ENCODE data around the gene ZDHHC1.
A peak's percentile ranks its signal among the peaks of the same experiment; 100 is the strongest.

Gene ZDHHC1

DNA sequence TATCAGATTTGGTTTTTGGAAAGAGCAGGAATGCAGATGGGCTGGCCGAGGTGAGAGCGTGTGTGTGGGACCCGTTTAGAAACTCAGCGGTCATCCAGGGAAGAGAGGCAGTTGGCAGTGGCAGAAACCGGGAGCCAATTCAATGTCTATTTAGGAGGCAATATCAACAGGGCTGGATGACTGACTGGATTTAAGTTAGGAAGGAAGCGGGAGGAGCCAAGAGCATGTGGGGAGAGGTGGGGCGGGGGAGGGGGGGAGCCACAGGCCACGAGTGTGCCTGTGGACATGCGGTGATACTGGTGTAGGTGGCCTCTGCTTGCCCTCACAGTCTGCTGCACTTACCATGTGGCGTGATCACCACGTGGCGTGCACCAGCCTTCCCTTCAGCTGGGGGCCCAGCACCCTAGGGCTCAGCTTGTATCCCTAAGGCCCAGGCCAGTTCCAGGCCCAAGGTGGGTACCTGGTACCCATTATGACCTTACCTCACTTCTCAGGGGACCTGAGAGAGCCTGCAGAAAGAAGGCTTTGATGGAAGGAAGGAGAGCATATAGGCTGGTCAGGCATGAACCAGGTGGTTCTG lies 12.2 kb downstream of the ZDHHC1 start:
- TF ChIP-seq EZH2phosphoT487 (IDR thresholded peaks at IDR 0.05; ENCODE audit: low read depth): no peak
- Histone ChIP-seq H3K36me3 (replicated peaks; ENCODE audit: low read depth, low read length) (no peaks in the 10 kb centered on the region), H3K9me3 (ENCODE audit: insufficient read depth, low read length) (no peaks in the 10 kb centered on the region), H3K27ac (ENCODE audit: low read length) (no peak overlapping the region), H3K27me3 (ENCODE audit: low read depth, low read length) (no peaks in the 10 kb centered on the region), H3K4me1 (ENCODE audit: low read length) (peaks cover 24% of the 10 kb centered on the region), H3K79me2 (ENCODE audit: low read length) (no peaks in the 10 kb centered on the region), H3K4me3 (ENCODE audit: low read length) (no peak overlapping the region), H4K20me1 (ENCODE audit: insufficient read depth, low read length) (no peaks in the 10 kb centered on the region), H3K9ac (ENCODE audit: low read length) (no peak overlapping the region), H2AFZ (ENCODE audit: low read depth, low read length) (no peak overlapping the region), H3K4me2 (ENCODE audit: low read length) (no peak overlapping the region)

DNA sequence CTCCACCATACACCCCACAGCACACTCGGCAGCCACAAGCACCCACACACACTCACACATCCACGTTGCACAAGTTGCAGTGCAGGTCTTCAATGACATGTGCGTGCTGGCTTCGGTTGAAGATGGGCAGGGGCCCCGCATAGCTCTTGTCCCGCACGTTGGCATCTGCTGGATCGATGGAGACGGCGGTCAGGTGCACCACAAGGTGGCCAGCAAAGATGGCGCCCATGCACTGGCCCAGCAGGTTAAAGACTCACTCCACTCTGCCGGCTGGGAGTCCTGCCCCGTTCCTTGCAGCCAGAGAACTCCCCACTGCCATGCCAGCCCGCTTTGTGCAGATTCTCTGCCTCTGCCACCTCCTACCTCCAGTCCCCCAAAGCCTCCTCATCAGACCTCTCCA lies 15.4 kb downstream of the ZDHHC1 start:
- H2AFZ ChIP-seq (ENCODE audit: low read depth, low read length): no peak overlapping the region
- no peaks in the 10 kb centered on the region for H3K27me3 ChIP-seq (ENCODE audit: low read depth, low read length)
- H3K9me3 ChIP-seq (ENCODE audit: insufficient read depth, low read length): no peaks in the 10 kb centered on the region
- no peaks in the 10 kb centered on the region for H3K36me3 ChIP-seq (replicated peaks; ENCODE audit: low read depth, low read length)
- no peak overlapping the region for H3K4me2 ChIP-seq (ENCODE audit: low read length)
- no peaks in the 10 kb centered on the region for H4K20me1 ChIP-seq (ENCODE audit: insufficient read depth, low read length)
- H3K4me1 ChIP-seq (ENCODE audit: low read length): peaks cover 51% of the 10 kb centered on the region
- no peak overlapping the region for H3K9ac ChIP-seq (ENCODE audit: low read length)
- H3K79me2 ChIP-seq (ENCODE audit: low read length): no peaks in the 10 kb centered on the region
- H3K27ac ChIP-seq (ENCODE audit: low read length): no peak overlapping the region
- TF ChIP-seq EZH2phosphoT487 (IDR thresholded peaks at IDR 0.05; ENCODE audit: low read depth): no peak
- TF ChIP-seq CTCF (IDR thresholded peaks at IDR 0.05; ENCODE audit: low read depth, low read length): no peak
- no peak overlapping the region for H3K4me3 ChIP-seq (ENCODE audit: low read length)

GRCh38 chr16:67399749-67400704 lies 16.2 kb downstream of the ZDHHC1 start:
- H2AFZ ChIP-seq (ENCODE audit: low read depth, low read length): no peak overlapping the region
- H3K9ac ChIP-seq (ENCODE audit: low read length): peak overlapping the region; percentile 46
- TF ChIP-seq EZH2phosphoT487 (IDR thresholded peaks at IDR 0.05; ENCODE audit: low read depth): no peak
- TF ChIP-seq CTCF (IDR thresholded peaks at IDR 0.05; ENCODE audit: low read depth, low read length): no peak; the same call in 1 of the 2 replicates
- peak overlapping the region; percentile 33; the same call in 1 of the 2 replicates for H3K27ac ChIP-seq (ENCODE audit: low read length)
- peak overlapping the region; percentile 70 for H3K4me3 ChIP-seq (ENCODE audit: low read length)
- H3K9me3 ChIP-seq (ENCODE audit: insufficient read depth, low read length): no peaks in the 10 kb centered on the region
- H3K36me3 ChIP-seq (replicated peaks; ENCODE audit: low read depth, low read length): no peaks in the 10 kb centered on the region
- H3K4me1 ChIP-seq (ENCODE audit: low read length): peaks cover 59% of the 10 kb centered on the region
- no peaks in the 10 kb centered on the region for H3K79me2 ChIP-seq (ENCODE audit: low read length)
- peak overlapping the region; percentile 85 for H3K4me2 ChIP-seq (ENCODE audit: low read length)
- H4K20me1 ChIP-seq (ENCODE audit: insufficient read depth, low read length): no peaks in the 10 kb centered on the region
- H3K27me3 ChIP-seq (ENCODE audit: low read depth, low read length): no peaks in the 10 kb centered on the region

DNA sequence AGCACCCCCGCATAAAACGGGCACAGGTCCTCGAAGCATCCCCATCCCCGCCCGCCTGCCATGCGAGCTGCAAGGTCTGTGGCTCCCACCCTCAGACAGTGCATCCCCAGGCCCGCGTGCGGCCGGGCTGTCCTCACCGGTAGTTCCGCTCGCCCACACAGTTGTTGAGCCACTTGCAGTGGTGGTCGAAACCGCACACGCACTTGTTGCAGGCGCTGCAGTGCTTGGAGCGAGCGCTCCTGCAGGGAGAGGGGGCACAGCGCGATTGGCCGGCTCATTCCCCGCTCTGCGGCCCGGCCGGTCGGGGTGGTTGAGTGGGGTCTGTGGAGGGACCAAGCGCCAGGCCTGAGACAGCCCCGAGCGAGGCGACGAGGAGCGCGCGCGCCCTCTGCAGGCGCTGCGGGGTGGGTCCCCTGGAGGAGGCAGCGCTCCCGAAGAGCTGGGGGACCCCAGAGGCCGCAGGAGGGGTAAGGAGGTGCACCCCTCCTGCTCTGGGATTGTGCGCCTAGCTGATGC lies 17.0 kb downstream of the ZDHHC1 start:
- Histone ChIP-seq H3K27me3 (ENCODE audit: low read depth, low read length) (no peaks in the 10 kb centered on the region), H2AFZ (ENCODE audit: low read depth, low read length) (peak overlapping the region; percentile 23; the same call in 1 of the 2 replicates), H3K9ac (ENCODE audit: low read length) (peak overlapping the region; percentile 46), H4K20me1 (ENCODE audit: insufficient read depth, low read length) (no peaks in the 10 kb centered on the region), H3K27ac (ENCODE audit: low read length) (peak overlapping the region; percentile 33; the same call in 1 of the 2 replicates), H3K9me3 (ENCODE audit: insufficient read depth, low read length) (no peaks in the 10 kb centered on the region), H3K79me2 (ENCODE audit: low read length) (no peaks in the 10 kb centered on the region), H3K4me2 (ENCODE audit: low read length) (peak overlapping the region; percentile 85), H3K4me3 (ENCODE audit: low read length) (peak overlapping the region; percentile 70), H3K4me1 (ENCODE audit: low read length) (peaks cover 59% of the 10 kb centered on the region), H3K36me3 (replicated peaks; ENCODE audit: low read depth, low read length) (no peaks in the 10 kb centered on the region)
- TF ChIP-seq CTCF (IDR thresholded peaks at IDR 0.05; ENCODE audit: low read depth, low read length) (peak; percentile 92), EZH2phosphoT487 (IDR thresholded peaks at IDR 0.05; ENCODE audit: low read depth) (no peak)

Data from OCI-LY3 (cell line).